A549 treated with CpdA at 1 μM for 4 hours (cell line): ENCODE results near the gene ZNF660. TPM values are rescaled to one million over a fixed set of nuclear protein-coding genes. Genes with fewer than 3 reads are reported as not detected.

Source experiments
- total RNA-seq: library from RNA; stranded (reverse); fragments of 200-300 nt; extraction: Qiagen RNA extraction; gene quantifications from 5 replicates; pipeline ENCODE4 v1.2.3, GENCODE V29; 2022; ENCODE audit warnings: low read depth

Gene ZNF660
- total RNA-seq: not detected in 5 replicates

DNA sequence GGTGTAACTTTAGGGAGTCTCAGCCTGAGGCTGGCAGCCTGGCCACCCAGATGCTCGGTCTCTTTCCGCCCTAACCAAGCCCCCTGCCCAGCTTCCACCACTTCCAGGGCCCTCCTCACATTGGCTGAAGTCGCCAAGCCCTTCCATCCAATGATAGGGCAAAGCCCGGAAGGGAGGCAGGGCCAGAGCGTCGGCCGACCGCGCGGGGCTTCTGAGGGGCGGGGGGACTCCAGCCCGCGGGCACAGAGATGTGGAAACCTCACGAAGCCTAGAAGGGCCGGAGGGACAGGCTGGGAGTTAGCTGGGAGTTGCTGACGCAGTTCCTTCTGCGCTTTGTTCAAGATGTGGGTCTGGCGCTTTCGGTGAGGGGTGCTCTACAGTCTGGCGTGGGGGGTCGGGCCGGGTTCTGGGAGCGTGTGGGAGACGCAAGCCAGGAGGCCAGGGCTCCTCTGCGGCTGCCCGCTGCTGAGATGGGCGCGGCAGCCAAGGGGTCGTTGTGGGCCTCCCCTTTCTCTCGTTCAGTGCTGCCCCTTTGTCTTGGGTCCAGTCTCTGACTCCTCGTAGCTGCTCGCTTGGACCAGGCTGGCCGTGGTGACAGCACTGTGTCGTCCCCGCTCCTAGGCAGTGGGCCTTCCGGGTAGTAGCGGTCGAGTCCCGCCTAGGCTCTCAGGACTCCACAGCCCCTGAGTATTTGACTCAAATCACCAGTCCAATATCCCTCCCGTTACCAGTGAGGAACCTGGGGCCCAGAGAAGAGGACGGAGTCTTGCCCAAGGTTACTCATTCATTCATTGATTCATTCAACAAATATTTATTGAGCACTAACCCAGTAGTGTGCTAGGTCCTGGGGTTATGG lies at the start of gene ZNF660:
Gene ZNF660 (plus strand): TSS at position 319 of the 856 bp plus-strand sequence. CDS start 9,230 bp downstream, outside the sequence.

GRCh38 chr3:44554626-44555592 lies 29.9 kb upstream of the ZNF660 start, which contains the start of gene ZKSCAN7:
ZKSCAN7 (plus strand) TSS chr3:44555193; CDS start chr3:44557048, 1,855 bp downstream.

DNA sequence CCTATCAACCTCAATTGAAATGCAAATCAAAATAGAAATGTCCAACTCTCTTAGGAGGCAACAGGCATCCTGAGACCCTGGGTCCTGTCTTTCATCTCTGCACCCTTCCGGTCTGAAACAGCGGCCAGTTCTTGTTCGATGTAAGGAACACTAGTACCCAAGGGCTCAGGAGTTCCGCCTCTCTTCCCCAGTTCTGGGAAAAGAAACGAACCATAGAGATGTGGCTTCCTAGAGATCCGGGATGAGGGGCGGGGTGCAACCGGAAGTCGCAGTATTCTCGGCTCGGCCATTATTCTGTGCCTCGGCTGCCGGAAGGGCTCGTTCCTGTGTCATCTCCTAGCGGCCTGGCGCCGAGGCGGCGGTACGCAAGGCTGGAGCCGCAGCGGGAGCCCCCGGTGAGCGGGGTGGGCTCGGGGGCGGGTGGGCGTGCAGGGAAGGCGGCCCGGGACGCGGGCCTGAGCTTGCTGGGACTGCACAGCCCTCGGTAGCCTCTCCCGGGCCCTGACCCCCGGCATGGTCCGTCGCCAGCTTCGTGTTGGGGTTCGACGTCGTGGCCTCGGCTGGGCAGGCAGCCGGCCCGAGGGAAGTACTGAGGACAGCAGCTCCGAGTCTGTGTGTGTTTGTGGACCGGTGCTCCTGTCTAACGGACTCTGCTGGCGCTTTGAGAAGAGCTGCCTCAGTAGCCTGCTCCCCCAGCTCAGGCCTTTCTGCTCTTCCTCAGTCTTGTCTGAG lies 40.2 kb downstream of the ZNF660 start, which contains the start of gene ZNF197:
Gene ZNF197 (plus strand): TSS at position 288 of the 732 bp plus-strand sequence. CDS start 4,119 bp downstream, outside the sequence.

GRCh38 chr3:44648564-44649229 lies 63.9 kb downstream of the ZNF660 start, which contains the start of gene ZNF35:
ZNF35 (plus strand) TSS chr3:44648732; CDS start chr3:44651068, 2,336 bp downstream.

Other genes with a start within 250 kb of the ZNF660 start
- gene TCAIM, start 246.2 kb upstream of the ZNF660 start, total RNA-seq: 7.9 to 8.6 TPM (median 8.4 TPM) in 5 replicates
- 2.2 to 3.1 TPM (median 2.8 TPM) in 5 replicates for gene ZNF445, start 107.3 kb upstream of the ZNF660 start, total RNA-seq
- gene ZKSCAN7, start 29.8 kb upstream of the ZNF660 start, total RNA-seq: not detected in 5 replicates
- 1.0 to 2.4 TPM (median 1.7 TPM) in 5 replicates for gene ZNF197, start 40.1 kb downstream of the ZNF660 start, total RNA-seq
- 4.1 to 7.7 TPM (median 5.1 TPM) in 5 replicates for gene ZNF35, start 63.8 kb downstream of the ZNF660 start, total RNA-seq
- gene ZNF502, start 127.7 kb downstream of the ZNF660 start, total RNA-seq: 1.2 to 2.1 TPM (median 1.5 TPM) in 5 replicates
- gene ZNF501, start 144.7 kb downstream of the ZNF660 start, total RNA-seq: not detected in 5 replicates
- gene KIAA1143, start 176.7 kb downstream of the ZNF660 start, total RNA-seq: 10.8 to 17.7 TPM (median 16.5 TPM) in 5 replicates
- 6.9 to 14.1 TPM (median 9.9 TPM) in 5 replicates for gene KIF15, start 176.8 kb downstream of the ZNF660 start, total RNA-seq